AG04450 (cell line): ENCODE data around the gene RHBDD1. TPM values are rescaled to one million over a fixed set of nuclear protein-coding genes. Genes with fewer than 3 reads are reported as not detected.

ENCODE experiments used
- CTCF ChIA-PET: fragments of 300-600, 350-600 bp; formaldehyde crosslinking; extraction: SDS; loops from one replicate; lab custom pipeline; 2022; ENCODE audit warnings: antibody characterized with exemption, inconsistent platforms; lab: Charles Lee
- POLR2A ChIA-PET: fragments of 350-600 bp; formaldehyde crosslinking; extraction: SDS; loops from one replicate; lab custom pipeline; 2021; ENCODE audit warnings: antibody characterized with exemption, inconsistent platforms; lab: Yijun Ruan, JAX
- DNase-seq: peaks from one replicate; pipeline ENCODE4 v3.0.0-alpha.2; 2011; ENCODE audit warnings: low read depth, low spot score
- H3K27ac ChIP-seq: one replicate; pipeline ENCODE4 v1.5.1; 2012; ENCODE audit warnings: low read depth, low read length, control low read depth
- H3K27me3 ChIP-seq: one replicate; pipeline ENCODE4 v1.6.0; 2012; ENCODE audit warnings: low read length; ENCODE audit not compliant: control insufficient read depth, insufficient read depth
- H3K4me3 ChIP-seq: 2 replicates; pipeline ENCODE4 v1.5.1; 2011; ENCODE audit warnings: mild to moderate bottlenecking, low read depth, low read length, control low read depth
- H3K9me3 ChIP-seq: 2 replicates; pipeline ENCODE4 v1.5.1; 2012; ENCODE audit warnings: low read length; ENCODE audit not compliant: control insufficient read depth, insufficient read depth
- CTCF ChIP-seq: IDR thresholded peaks from 2 replicates; pipeline ENCODE4 v1.5.1; 2011; ENCODE audit warnings: low read depth, low read length, control low read depth, inconsistent platforms
- polyA plus RNA-seq: library from polyadenylated mRNA; depleted of rRNA; stranded (reverse); fragments of >200 nt; gene quantifications from 2 replicates; pipeline ENCODE4 v1.2.3, GENCODE V29; 2011

RHBDD1 gene
- polyA plus RNA-seq, 1 experiment = 48.7 TPM

- POLR2A ChIA-PET = interaction anchor here (0.8 to 1.8 kb wide), 4 partner anchors 9 to 344 kb away, joined by 3 to 11 read pairs (median 6); partner anchors contain the start of gene IRS1
- no peak for TF ChIP-seq CTCF
- peak overlapping the region; percentile 57 for H3K4me3 ChIP-seq
- H3K27ac ChIP-seq = peak overlapping the region; percentile 82
- H3K27me3 ChIP-seq = no peaks in the 10 kb centered on the region
- CTCF ChIA-PET = interaction anchor here (0.5 to 2.1 kb wide), 5 partner anchors 12 to 1360 kb away, joined by 3 to 9 read pairs (median 5); no protein-coding TSS in a partner anchor
- no peak for DNase-seq
- no peaks in the 10 kb centered on the region; the same call in 1 of the 2 replicates for H3K9me3 ChIP-seq
Observed at GRCh38 chr2:226790431-226790830, 45.4 kb upstream of the RHBDD1 start.

- Histone ChIP-seq H3K4me3 (peak overlapping the region; percentile 57), H3K27ac (peak overlapping the region; percentile 82), H3K9me3 (peaks cover 3% of the 10 kb centered on the region; the same call in 1 of the 2 replicates), H3K27me3 (no peaks in the 10 kb centered on the region)
- no peak for DNase-seq
- no peak for TF ChIP-seq CTCF
- POLR2A ChIA-PET = interaction anchor here (0.8 to 1.8 kb wide), 3 partner anchors 8 to 36 kb away, joined by 3 to 11 read pairs (median 8); partner anchors contain the start of gene IRS1
- CTCF ChIA-PET = interaction anchor here (0.5 kb wide), 1 partner anchor 207 kb away, joined by 3 read pairs; no protein-coding TSS in a partner anchor
Observed at GRCh38 chr2:226791056-226791486, 44.8 kb upstream of the RHBDD1 start.

- peak; percentile 30; the same call in 1 of the 2 replicates for TF ChIP-seq CTCF
- no peaks in the 10 kb centered on the region for H3K27me3 ChIP-seq
- peak overlapping the region; percentile 85 for H3K27ac ChIP-seq
- no peak for DNase-seq
- ChIA-PET POLR2A (interaction anchor here (0.8 to 1.5 kb wide), 2 partner anchors 36 to 606 kb away, joined by 3 to 5 read pairs; no protein-coding TSS in a partner anchor), CTCF (interaction anchor here (1.0 to 1.2 kb wide), 2 partner anchors 902 to 1122 kb away, joined by 3 to 5 read pairs; no protein-coding TSS in a partner anchor)
- H3K4me3 ChIP-seq = peak overlapping the region; percentile 91
- peaks cover 3% of the 10 kb centered on the region; the same call in 1 of the 2 replicates for H3K9me3 ChIP-seq
Observed at GRCh38 chr2:226791487-226792081, 44.3 kb upstream of the RHBDD1 start.

- no peaks in the 10 kb centered on the region for H3K27me3 ChIP-seq
- H3K4me3 ChIP-seq = peak overlapping the region; percentile 91
- POLR2A ChIA-PET = interaction anchor here (1.0 to 1.5 kb wide), 2 partner anchors 605 to 607 kb away, joined by 5 to 6 read pairs; no protein-coding TSS in a partner anchor
- no peak for DNase-seq
- H3K9me3 ChIP-seq = peaks cover 3% of the 10 kb centered on the region; the same call in 1 of the 2 replicates
- peak overlapping the region; percentile 85 for H3K27ac ChIP-seq
- CTCF ChIA-PET = interaction anchor here (1.0 to 1.6 kb wide), 3 partner anchors 10 to 1123 kb away, joined by 3 to 5 read pairs (median 3); no protein-coding TSS in a partner anchor
- no peak for TF ChIP-seq CTCF
Observed at GRCh38 chr2:226792155-226792881, 43.5 kb upstream of the RHBDD1 start.
